ENCODE measurements around the gene PVALEF. TPM values are rescaled to one million over a fixed set of nuclear protein-coding genes. Genes with fewer than 3 reads are reported as not detected.

PVALEF gene
- total and polyA plus RNA-seq, 2 of the 13 experiments (the other 11 are each of a cell fraction or from before 2014, with no cell fraction given): 0.18 TPM

GRCh38 chr17:81170727-81171494, 5.6 kb downstream of the PVALEF start (continued):
- TF ChIP-seq RNF219 (CRISPR knock-in tag; IDR thresholded peaks at IDR 0.05): no peak

DNA sequence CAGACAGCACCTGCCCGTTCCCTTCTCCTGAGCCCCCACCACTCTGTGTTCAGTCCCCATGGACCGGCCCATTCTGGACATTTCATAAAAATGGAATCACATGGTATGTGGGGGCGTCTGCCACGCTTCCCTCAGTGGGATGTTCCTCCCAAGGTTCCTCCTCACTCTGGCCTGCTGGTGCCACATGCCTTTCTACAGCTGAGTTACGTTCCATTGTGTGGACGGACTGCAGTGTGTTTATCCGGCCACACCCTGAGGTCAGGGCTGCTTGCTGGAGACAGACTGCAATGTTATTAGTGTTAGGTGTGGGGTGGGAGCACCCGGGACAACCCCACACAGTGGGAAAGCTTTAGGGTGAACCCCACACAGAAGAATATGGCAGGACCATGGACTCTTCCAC, 6.6 kb downstream of the PVALEF start:
- 14% methylated on average over 7 of the region's 8 CpGs for WGBS (ENCODE audit: low lambda C conversion rate)
- in situ Hi-C loops (cut with HindIII; ENCODE audit: extremely low pct_ligation_motif_present, low pct_unique_long_range_greater_than_20kb): no loop called here
- TF ChIP-seq, protein P1, sequence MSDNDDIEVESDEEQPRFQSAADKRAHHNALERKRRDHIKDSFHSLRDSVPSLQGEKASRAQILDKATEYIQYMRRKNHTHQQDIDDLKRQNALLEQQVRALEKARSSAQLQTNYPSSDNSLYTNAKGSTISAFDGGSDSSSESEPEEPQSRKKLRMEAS (IDR thresholded peaks at IDR 0.05): 0 out of 2 replicates have a peak, but pooled peaks have one; percentile 21
- TF ChIP-seq ZBTB33 (CRISPR knock-in tag; IDR thresholded peaks at IDR 0.05): no peak
- 0 out of 2 replicates have a peak, but pooled peaks have one; percentile 73 for TF ChIP-seq ZNF326 (CRISPR knock-in tag; IDR thresholded peaks at IDR 0.05; ENCODE audit: borderline replicate concordance)
- no peak for TF ChIP-seq RAD51 (IDR thresholded peaks at IDR 0.05; ENCODE audit: borderline replicate concordance)
- TF ChIP-seq KDM2A (CRISPR knock-in tag; IDR thresholded peaks at IDR 0.05; ENCODE audit: borderline replicate concordance, low read depth): peak; percentile 56; the same call in 1 of the 2 replicates
- no peak for TF ChIP-seq HOXA5 (CRISPR knock-in tag; IDR thresholded peaks at IDR 0.05)
- TF ChIP-seq SP140L (CRISPR knock-in tag; IDR thresholded peaks at IDR 0.05; ENCODE audit: borderline replicate concordance): no peak
- no peak for TF ChIP-seq ZNF552 (CRISPR knock-in tag; IDR thresholded peaks at IDR 0.05; ENCODE audit: borderline replicate concordance)
- no peak for TF ChIP-seq CREB1 (IDR thresholded peaks at IDR 0.05)
- no peak for TF ChIP-seq CREB1 (CRISPR knock-in tag; IDR thresholded peaks at IDR 0.05)
- no peak for TF ChIP-seq ARID5B (CRISPR knock-in tag; IDR thresholded peaks at IDR 0.05)
- TF ChIP-seq JUN (CRISPR knock-in tag; IDR thresholded peaks at IDR 0.05): no peak
- TF ChIP-seq MLLT10 (CRISPR knock-in tag; IDR thresholded peaks at IDR 0.05): no peak

More for the DNA sequence above, 6.6 kb downstream of the PVALEF start:
- Histone ChIP-seq H3K4me2 (ENCODE audit: low read depth, low read length) (no peak overlapping the region; the same call in 1 of the 2 replicates), H3K9me3 (ENCODE audit: low read length) (no peaks in the 10 kb centered on the region), H3K27ac (ENCODE audit: extremely low read length, insufficient read depth, low read length) (no peak overlapping the region), H3K27me3 (ENCODE audit: control insufficient read depth in 1 of 2, insufficient read depth in 2 of 2, low read length in 2 of 2) (peaks cover 0 to 11% of the 10 kb centered on the region in 2 experiments; a peak in 2 of 5 replicates), H3K4me3 (replicated peaks in 1 of 3; ENCODE audit: insufficient read depth in 1 of 3, low read depth in 2 of 3, low read length in 3 of 3) (no peak overlapping the region), H4K20me1 (ENCODE audit: insufficient read depth, low read length) (no peaks in the 10 kb centered on the region), H3K79me2 (ENCODE audit: insufficient read depth, low read length) (no peaks in the 10 kb centered on the region), H2AFZ (ENCODE audit: low read length) (no peak overlapping the region), H3K36me3 (replicated peaks in 1 of 2; ENCODE audit: control insufficient read depth in 1 of 2, insufficient read depth in 2 of 2, low read length in 2 of 2) (no peaks in the 10 kb centered on the region), H3K4me1 (ENCODE audit: insufficient read depth, low read length) (peaks cover 25% of the 10 kb centered on the region), H3K9ac (ENCODE audit: insufficient read depth, low read depth, low read length) (no peak overlapping the region)
- ATAC-seq (peak; percentile 56), FAIRE-seq (no peak), DNase-seq (ENCODE audit: low spot score) (peak; percentile 28)
- no TSS peak for BruUV-seq (replicated peaks)
- POLR2A ChIA-PET: interaction anchor here (1.3 kb wide), 1 partner anchor 67 kb away, joined by 3 read pairs; the partner anchor contains the start of genes NDUFAF8 and TEPSIN
- CTCF ChIA-PET (ENCODE audit: low intra/inter-chr PET ratio, low total read pairs): no interaction called here
- intact Hi-C loops (cut with micrococcal nuclease; ENCODE audit: unreplicated experiment): no loop called here
